SK-N-SH (cell line): ENCODE measurements around the gene ZNF3. TPM values are rescaled to one million over a fixed set of nuclear protein-coding genes. Genes with fewer than 3 reads are reported as not detected.

ENCODE experiments used
- CTCF ChIA-PET: fragments of 300-600, 350-600 bp; formaldehyde crosslinking; extraction: SDS; loops from one replicate; lab custom pipeline; 2021; lab: Yijun Ruan, JAX
- POLR2A ChIA-PET: fragments of 350-600 bp; sonication (Branson Sonifier 250); formaldehyde crosslinking; extraction: SDS; loops from one replicate; lab custom pipeline; 2020; ENCODE audit warnings: antibody characterized with exemption, inconsistent platforms; lab: Yijun Ruan, JAX
- DNase-seq: peaks from one replicate; pipeline ENCODE4 v3.0.0; 2012
- H2AFZ ChIP-seq: fragments of 200-600 bp; sonication (generic); 2 replicates; pipeline ENCODE4 v1.8.1; 2016; ENCODE audit warnings: antibody characterized with exemption, mild to moderate bottlenecking, low read depth
- H3F3A ChIP-seq: fragments of 200-600 bp; sonication (generic); replicated peaks from 2 replicates; pipeline ENCODE3; 2016; ENCODE audit warnings: antibody characterized with exemption, mild to moderate bottlenecking; ENCODE audit not compliant: insufficient read depth
- H3K27ac ChIP-seq, 2 experiments: fragments of 200-500 bp in 1 of 2; fragments of 200-600 bp in 1 of 2; sonication (Bioruptor generic) in 1 of 2; sonication (generic), shearing (Covaris generic) in 1 of 2; 2 replicates each; pipeline versions ENCODE4 v1.5.1 to v1.6.1; 2014 to 2016; ENCODE audit warnings: low read depth in 2 of 2, inconsistent platforms in 1 of 2, low read length in 1 of 2, mild to moderate bottlenecking in 1 of 2, mixed read lengths in 1 of 2
- H3K27me3 ChIP-seq: fragments of 200-600 bp; sonication (generic), shearing (Covaris generic); 2 replicates; pipeline ENCODE4 v1.6.1; 2016; ENCODE audit warnings: mixed run types; ENCODE audit not compliant: insufficient read depth
- H3K36me3 ChIP-seq, 2 experiments: fragments of 200-500 bp in 1 of 2; fragments of 200-600 bp in 1 of 2; sonication (Bioruptor generic) in 1 of 2; sonication (generic) in 1 of 2; replicated peaks in 1 of 2; 2 replicates each; pipeline versions ENCODE3 to v1.5.1; 2014 to 2016; ENCODE audit warnings: low read length in 1 of 2, mild to moderate bottlenecking in 1 of 2; ENCODE audit not compliant: insufficient read depth in 2 of 2, control insufficient read depth in 1 of 2
- H3K4me1 ChIP-seq, 2 experiments: fragments of 200-500 bp in 1 of 2; fragments of 200-600 bp in 1 of 2; sonication (Bioruptor generic) in 1 of 2; sonication (generic), shearing (Covaris generic) in 1 of 2; 2 replicates each; pipeline versions ENCODE4 v1.5.1 to v1.6.1; 2014 to 2016; ENCODE audit warnings: low read depth in 1 of 2, low read length in 1 of 2, mixed run types in 1 of 2; ENCODE audit not compliant: insufficient read depth in 2 of 2, control insufficient read depth in 1 of 2
- H3K4me2 ChIP-seq: fragments of 200-600 bp; sonication (generic), shearing (Covaris generic); 2 replicates; pipeline ENCODE4 v1.6.1; 2017; ENCODE audit warnings: mixed run types
- H3K4me3 ChIP-seq, 2 experiments: fragments of 200-500 bp in 1 of 2; fragments of 200-600 bp in 1 of 2; sonication (Bioruptor generic) in 1 of 2; sonication (generic), shearing (Covaris generic) in 1 of 2; 2 replicates each; pipeline versions ENCODE4 v1.5.1 to v1.8.1; 2014 to 2016; ENCODE audit warnings: low read depth in 2 of 2, inconsistent platforms in 1 of 2, low read length in 1 of 2, mild to moderate bottlenecking in 1 of 2, mixed read lengths in 1 of 2, moderate library complexity in 1 of 2
- H3K79me2 ChIP-seq: fragments of 200-600 bp; sonication (generic); 2 replicates; pipeline ENCODE4 v1.8.1; 2017; ENCODE audit warnings: mild to moderate bottlenecking; ENCODE audit not compliant: insufficient read depth
- H3K9ac ChIP-seq: fragments of 200-600 bp; sonication (generic); 2 replicates; pipeline ENCODE4 v1.6.1; 2017; ENCODE audit warnings: mixed run types
- H3K9me2 ChIP-seq: fragments of 200-600 bp; sonication (generic); 2 replicates; pipeline ENCODE4 v1.6.1; 2017; ENCODE audit warnings: mixed run types
- H3K9me3 ChIP-seq: fragments of 200-600 bp; sonication (generic); 2 replicates; pipeline ENCODE4 v1.6.1; 2017; ENCODE audit warnings: mixed run types, mild to moderate bottlenecking, moderate library complexity
- H4K20me1 ChIP-seq: fragments of 200-600 bp; sonication (generic); 2 replicates; pipeline ENCODE4 v1.6.1; 2017; ENCODE audit warnings: mild to moderate bottlenecking, mixed run types; ENCODE audit not compliant: insufficient read depth
- CHD2 ChIP-seq: fragments of 150-350 bp; IDR thresholded peaks from 2 replicates; pipeline ENCODE4 v1.6.1; 2018; ENCODE audit warnings: low read length; ENCODE audit not compliant: partially characterized antibody
- ELF1 ChIP-seq: IDR thresholded peaks from 2 replicates; pipeline ENCODE4 v1.4.0; 2012
- EZH2phosphoT487 ChIP-seq: fragments of 200-600 bp; sonication (generic); IDR thresholded peaks from 2 replicates; pipeline ENCODE4 v1.6.1; 2017; ENCODE audit warnings: low read depth, mixed run types, mild to moderate bottlenecking, antibody characterized with exemption, moderate library complexity, borderline replicate concordance
- FOSL2 ChIP-seq: IDR thresholded peaks from 2 replicates; pipeline ENCODE4 v1.4.0; 2012; ENCODE audit warnings: low read depth, mild to moderate bottlenecking, moderate library complexity, borderline replicate concordance
- FOXJ3 ChIP-seq: sonication (generic); formaldehyde crosslinking; IDR thresholded peaks from 2 replicates; pipeline ENCODE4 v1.5.1; 2020; ENCODE audit warnings: mild to moderate bottlenecking, missing genetic modification reagents
- FOXM1 ChIP-seq: IDR thresholded peaks from 2 replicates; pipeline ENCODE4 v1.4.0; 2012; ENCODE audit warnings: low read depth, mild to moderate bottlenecking
- GABPA ChIP-seq: IDR thresholded peaks from 2 replicates; pipeline ENCODE4 v1.4.0; 2012; ENCODE audit warnings: low read depth, mild to moderate bottlenecking
- GATA2 ChIP-seq: sonication (generic); formaldehyde crosslinking; IDR thresholded peaks from 2 replicates; pipeline ENCODE4 v1.5.0; 2020; ENCODE audit warnings: mild to moderate bottlenecking, missing genetic modification reagents
- JUND ChIP-seq: IDR thresholded peaks from 2 replicates; pipeline ENCODE4 v1.4.0; 2012
- MEF2A ChIP-seq: IDR thresholded peaks from 2 replicates; pipeline ENCODE4 v1.4.0; 2012; ENCODE audit warnings: low read depth, borderline replicate concordance
- MXI1 ChIP-seq: IDR thresholded peaks from 2 replicates; pipeline ENCODE4 v1.6.1; 2012; ENCODE audit warnings: mild to moderate bottlenecking, low read depth, low read length, improper control_type of control experiment
- NFIC ChIP-seq: IDR thresholded peaks from 2 replicates; pipeline ENCODE4 v1.4.0; 2012; ENCODE audit warnings: borderline replicate concordance
- PBX3 ChIP-seq: IDR thresholded peaks from 2 replicates; pipeline ENCODE4; 2012
- RAD21 ChIP-seq: IDR thresholded peaks from 2 replicates; pipeline ENCODE4 v1.6.1; 2012; ENCODE audit warnings: mild to moderate bottlenecking, low read length
- RCOR1 ChIP-seq: fragments of 150-350 bp; IDR thresholded peaks from 2 replicates; pipeline ENCODE4 v1.6.1; 2017; ENCODE audit warnings: antibody characterized with exemption, low read length
- REST ChIP-seq: IDR thresholded peaks from 2 replicates; pipeline ENCODE4 v1.6.1; 2012; ENCODE audit warnings: mild to moderate bottlenecking, low read depth, low read length, moderate library complexity
- SIN3A ChIP-seq: IDR thresholded peaks from 2 replicates; pipeline ENCODE4 v1.6.1; 2012; ENCODE audit warnings: low read depth, mild to moderate bottlenecking, low read length, moderate library complexity, borderline replicate concordance
- TAF1 ChIP-seq: IDR thresholded peaks from 2 replicates; pipeline ENCODE4 v1.6.1; 2012; ENCODE audit warnings: low read depth, mild to moderate bottlenecking, low read length, moderate library complexity, borderline replicate concordance
- TEAD4 ChIP-seq: IDR thresholded peaks from 2 replicates; pipeline ENCODE4 v1.4.0; 2012; ENCODE audit warnings: mild to moderate bottlenecking, borderline replicate concordance; ENCODE audit not compliant: insufficient read depth
- YY1 ChIP-seq: IDR thresholded peaks from 2 replicates; pipeline ENCODE4 v1.4.0; 2012; ENCODE audit warnings: low read depth, mild to moderate bottlenecking
- WGBS: methylation state at CpG from one replicate; pipeline ENCODE4 v1.1.6; 2017; ENCODE audit warnings: low lambda C conversion rate; 5-methylcytosine and 5-hydroxymethylcytosine counted together
- polyA plus RNA-seq, 3 experiments: library from polyadenylated mRNA; depleted of rRNA; stranded (reverse); fragments of >200 nt; gene quantifications; 2 replicates each; pipeline ENCODE4 v1.2.3, GENCODE V29; 2012
- TF ChIP-seq, protein P1 (sequence below): fragments of 150-350 bp; IDR thresholded peaks from 2 replicates; pipeline ENCODE4 v1.6.1; 2016; ENCODE audit warnings: mild to moderate bottlenecking, low read depth, low read length

The ZNF3 gene
- polyA plus RNA-seq, 1 of the 3 experiments (the other 2 are of a cell fraction), result 30.5 TPM

DNA sequence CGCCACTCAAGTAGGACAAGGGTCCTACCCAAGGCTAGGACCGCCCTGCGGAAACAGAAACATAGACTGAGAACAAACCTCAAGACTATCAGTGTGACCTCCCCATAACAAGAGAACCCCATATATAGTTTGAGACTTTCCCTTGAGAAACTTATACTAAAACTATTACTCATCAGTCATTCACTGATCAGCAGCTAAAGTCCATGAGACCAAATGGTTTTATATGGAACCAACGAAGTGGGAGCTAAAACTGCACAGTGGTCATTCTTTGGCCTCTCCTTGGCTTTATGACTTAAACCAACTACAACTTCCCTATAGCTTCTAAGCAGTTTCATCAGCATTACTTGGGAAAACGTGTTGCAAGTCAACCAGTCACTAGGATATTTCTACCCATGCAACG is 45.6 kb downstream of the ZNF3 start:
- H3K4me1 ChIP-seq, result no peaks in the 10 kb centered on the region
- H3K9me2 ChIP-seq, result no peaks in the 10 kb centered on the region
- no peaks in the 10 kb centered on the region for H3K27me3 ChIP-seq
- peak overlapping the region; percentile 17; the same call in 1 of the 2 replicates for H3K9ac ChIP-seq
- H3K79me2 ChIP-seq, result peaks cover 6% of the 10 kb centered on the region; the same call in 1 of the 2 replicates
- no peak overlapping the region for H3K4me3 ChIP-seq
- H2AFZ ChIP-seq, result no peak overlapping the region
- CTCF ChIA-PET, result interaction anchor here (1.2 kb wide), 1 partner anchor 13 kb away, joined by 3 read pairs; the partner anchor contains the start of gene ZSCAN21
- no peaks in the 10 kb centered on the region for H4K20me1 ChIP-seq
- POLR2A ChIA-PET, result interaction anchor here (1.6 kb wide), 1 partner anchor 21 kb away, joined by 3 read pairs; the partner anchor contains the start of gene ZKSCAN1
- peaks cover 51 to 56% of the 10 kb centered on the region in 2 experiments for H3K36me3 ChIP-seq
- DNase-seq, result no peak
- H3K4me2 ChIP-seq, result 0 out of 2 replicates have a peak overlapping the region, but pooled peaks have one; percentile 14
- H3K9me3 ChIP-seq, result no peaks in the 10 kb centered on the region
- 84% methylated on average over 6 of the region's 6 CpGs for WGBS
- H3F3A ChIP-seq, result peaks cover 24% of the 10 kb centered on the region
- no peak for TF ChIP-seq EZH2phosphoT487
- no peak for TF ChIP-seq NFIC
- TF ChIP-seq JUND, result no peak
- TF ChIP-seq YY1, result no peak
- no peak for TF ChIP-seq MEF2A
- TF ChIP-seq FOXJ3 (CRISPR knock-in tag), result no peak
- no peak for TF ChIP-seq FOXM1
- no peak for TF ChIP-seq FOSL2
- no peak for TF ChIP-seq CHD2
- no peak for TF ChIP-seq SIN3A
- TF ChIP-seq ELF1, result no peak
- no peak for TF ChIP-seq TAF1
- H3K27ac ChIP-seq, result peak overlapping the region in 1 of 2 experiments; percentile 76; a peak in 3 of 4 replicates

GRCh38 chr7:100034871-100035510 is 46.5 kb downstream of the ZNF3 start:
- DNase-seq, result no peak
- ChIA-PET CTCF (interaction anchor here (0.6 kb wide), 1 partner anchor 9 kb away, joined by 3 read pairs; no protein-coding TSS in a partner anchor), POLR2A (interaction anchor here (1.6 kb wide), 1 partner anchor 20 kb away, joined by 3 read pairs; the partner anchor contains the start of gene ZKSCAN1)
- H4K20me1 ChIP-seq, result no peaks in the 10 kb centered on the region
- H3K4me2 ChIP-seq, result no peak overlapping the region
- H3K27me3 ChIP-seq, result no peaks in the 10 kb centered on the region
- no peaks in the 10 kb centered on the region for H3K9me2 ChIP-seq
- H3K4me1 ChIP-seq, result no peaks in the 10 kb centered on the region
- H3F3A ChIP-seq, result peaks cover 24% of the 10 kb centered on the region
- H3K79me2 ChIP-seq, result peaks cover 6% of the 10 kb centered on the region; the same call in 1 of the 2 replicates
- peak overlapping the region; percentile 17; the same call in 1 of the 2 replicates for H3K9ac ChIP-seq
- peak overlapping the region; percentile 5 to 76; a peak in 3 of 4 replicates for H3K27ac ChIP-seq
- no peaks in the 10 kb centered on the region for H3K9me3 ChIP-seq
- H2AFZ ChIP-seq, result no peak overlapping the region
- 66% methylated on average over 8 of the region's 8 CpGs for WGBS
- no peak overlapping the region for H3K4me3 ChIP-seq
- H3K36me3 ChIP-seq, result peaks cover 54 to 65% of the 10 kb centered on the region in 2 experiments
- TF ChIP-seq FOXJ3 (CRISPR knock-in tag) (no peak), JUND (peak; percentile 77), MEF2A (no peak), RCOR1 (no peak), REST (no peak), GATA2 (CRISPR knock-in tag) (no peak), RAD21 (no peak), PBX3 (peak; percentile 77), TAF1 (no peak), YY1 (no peak), MXI1 (no peak), GABPA (no peak), TEAD4 (peak; percentile 76; the same call in 1 of the 2 replicates), FOSL2 (peak; percentile 74)
- TF ChIP-seq, protein P1, sequence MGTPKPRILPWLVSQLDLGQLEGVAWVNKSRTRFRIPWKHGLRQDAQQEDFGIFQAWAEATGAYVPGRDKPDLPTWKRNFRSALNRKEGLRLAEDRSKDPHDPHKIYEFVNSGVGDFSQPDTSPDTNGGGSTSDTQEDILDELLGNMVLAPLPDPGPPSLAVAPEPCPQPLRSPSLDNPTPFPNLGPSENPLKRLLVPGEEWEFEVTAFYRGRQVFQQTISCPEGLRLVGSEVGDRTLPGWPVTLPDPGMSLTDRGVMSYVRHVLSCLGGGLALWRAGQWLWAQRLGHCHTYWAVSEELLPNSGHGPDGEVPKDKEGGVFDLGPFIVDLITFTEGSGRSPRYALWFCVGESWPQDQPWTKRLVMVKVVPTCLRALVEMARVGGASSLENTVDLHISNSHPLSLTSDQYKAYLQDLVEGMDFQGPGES, result no peak
